Common myeloid progenitor, CD34-positive (primary cell): ENCODE data around the gene HMX1.

Experiments used
- CTCF ChIA-PET: fragments of 350-600 bp; sonication (Branson Sonifier 250); formaldehyde crosslinking; loops from one replicate; lab custom pipeline; 2021; ENCODE audit warnings: antibody characterized with exemption; lab: Charles Lee
- POLR2A ChIA-PET: fragments of 350-600 bp; sonication (Branson Sonifier 250); formaldehyde crosslinking; loops from one replicate; lab custom pipeline; 2021; ENCODE audit warnings: antibody characterized with exemption; lab: Charles Lee
- DNase-seq, 3 donors: peaks; one replicate each; pipeline versions ENCODE4 v3.0.0 to v3.0.0-alpha.2; 2013
- H3K27ac ChIP-seq, 2 experiments: 1 replicate in 1 of 2; 2 replicates in 1 of 2; pipeline ENCODE4 v1.7.0; 2013; ENCODE audit warnings: inconsistent platforms in 2 of 2, low read length in 2 of 2, mild to moderate bottlenecking in 2 of 2, low read depth in 1 of 2, moderate library complexity in 1 of 2; ENCODE audit not compliant: severe bottlenecking in 2 of 2, insufficient read depth in 1 of 2, poor library complexity in 1 of 2
- H3K27me3 ChIP-seq, 5 experiments: replicated peaks in 2 of 5; 1 replicate in 3 of 5; 2 replicates in 2 of 5; pipeline versions ENCODE4 v1.6.1 to v1.7.0; 2013; ENCODE audit warnings: low read length in 4 of 5, mild to moderate bottlenecking in 2 of 5, moderate library complexity in 2 of 5, inconsistent platforms in 1 of 5; ENCODE audit not compliant: insufficient read depth in 5 of 5, control insufficient read depth in 4 of 5
- H3K36me3 ChIP-seq, 4 experiments: 1 replicate in 2 of 4; 2 replicates in 2 of 4; pipeline versions ENCODE4 v1.6.1 to v1.7.0; 2013; ENCODE audit warnings: low read length in 3 of 4, control low read depth in 1 of 4, mild to moderate bottlenecking in 1 of 4; ENCODE audit not compliant: control insufficient read depth in 4 of 4, insufficient read depth in 4 of 4
- H3K4me1 ChIP-seq, 4 experiments: 1 replicate in 3 of 4; 2 replicates in 1 of 4; pipeline versions ENCODE4 v1.6.1 to v1.7.1; 2013; ENCODE audit warnings: low read length in 3 of 4, mild to moderate bottlenecking in 3 of 4, control low read depth in 1 of 4, inconsistent platforms in 1 of 4, moderate library complexity in 1 of 4; ENCODE audit not compliant: control insufficient read depth in 4 of 4, insufficient read depth in 4 of 4; ENCODE audit errors: control extremely low read depth in 1 of 4
- H3K4me3 ChIP-seq, 7 experiments: 1 replicate in 4 of 7; 2 replicates in 3 of 7; pipeline versions ENCODE4 v1.5.1 to v1.7.0; 2013; ENCODE audit warnings: mild to moderate bottlenecking in 7 of 7, low read length in 6 of 7, moderate library complexity in 6 of 7, inconsistent platforms in 2 of 7, low read depth in 2 of 7, control low read depth in 1 of 7; ENCODE audit not compliant: insufficient read depth in 4 of 7, control insufficient read depth in 1 of 7; ENCODE audit errors: extremely low read depth in 1 of 7
- H3K9me3 ChIP-seq, 5 experiments: 1 replicate in 4 of 5; 2 replicates in 1 of 5; pipeline versions ENCODE4 v1.6.1 to v1.7.1; 2013; ENCODE audit warnings: low read length in 4 of 5, mild to moderate bottlenecking in 2 of 5, inconsistent platforms in 1 of 5, low read depth in 1 of 5, moderate library complexity in 1 of 5; ENCODE audit not compliant: control insufficient read depth in 4 of 5, insufficient read depth in 2 of 5; ENCODE audit errors: control extremely low read depth in 1 of 5
- WGBS: methylation state at CpG from one replicate; pipeline ENCODE4 v1.1.5; 2013; ENCODE audit not compliant: insufficient coverage; 5-methylcytosine and 5-hydroxymethylcytosine counted together

Gene HMX1

DNA sequence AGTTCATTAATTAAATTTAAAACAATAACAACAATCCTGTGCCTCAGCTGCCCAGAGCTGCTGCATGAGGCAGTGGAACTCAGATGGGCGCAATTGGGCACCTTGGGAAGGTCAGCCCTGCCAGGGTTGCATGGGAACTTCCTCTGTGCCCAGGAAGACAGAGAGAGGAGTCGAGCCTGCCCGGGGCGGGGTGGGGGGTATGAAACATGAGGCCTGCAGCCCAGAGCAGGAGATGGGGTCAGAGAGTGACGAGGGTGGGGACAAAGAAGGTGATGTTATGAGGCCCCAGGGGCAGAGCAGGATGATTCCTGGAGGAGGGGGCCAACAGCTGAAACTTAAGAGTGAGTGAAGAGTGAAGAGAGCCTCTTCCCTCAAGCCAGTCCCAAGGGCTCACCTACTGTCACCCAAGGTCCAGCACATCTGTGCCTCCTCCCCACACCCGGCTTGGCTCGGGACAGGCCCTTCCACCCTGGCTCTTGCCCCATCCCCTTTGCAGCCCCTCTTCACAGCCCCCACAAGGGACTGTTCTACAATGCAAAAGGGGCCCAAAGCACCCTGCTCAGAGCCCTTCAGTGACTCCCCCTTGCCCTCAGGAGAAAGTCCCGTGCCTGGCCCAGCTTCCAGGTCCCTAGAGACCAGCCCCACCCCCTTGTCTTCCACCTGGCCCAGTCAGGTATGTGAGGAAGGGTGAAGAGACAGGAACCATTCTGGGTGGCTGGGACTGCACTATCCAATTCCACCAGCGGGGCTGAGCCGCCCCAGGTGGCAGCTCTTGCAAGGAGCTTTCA lies 31.4 kb downstream of the HMX1 start:
- no peak for DNase-seq
- WGBS: 95% methylated on average over 5 of the region's 10 CpGs
- POLR2A ChIA-PET: no interaction called here

DNA sequence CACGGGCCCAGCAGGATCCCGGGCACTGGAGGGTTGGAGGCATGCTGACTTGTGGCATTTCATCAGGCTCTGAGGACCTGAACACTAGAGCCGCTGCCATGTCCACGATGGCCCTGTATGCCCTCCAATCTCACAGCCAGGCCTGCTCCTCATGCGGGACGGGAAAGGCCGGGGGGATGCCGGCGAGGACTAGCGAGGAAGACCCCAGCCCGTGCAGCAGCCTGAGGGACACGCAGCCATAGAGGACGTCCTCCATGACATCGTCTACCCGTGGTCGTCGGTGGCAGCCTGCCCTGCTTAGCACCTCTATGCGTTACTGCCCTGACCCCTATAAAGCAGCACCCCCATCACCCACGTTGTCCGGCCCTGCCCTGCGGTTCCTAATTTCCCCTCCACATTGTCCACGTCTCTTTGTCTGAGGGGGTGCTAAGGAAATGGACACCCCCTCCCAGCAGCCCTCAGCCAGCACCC lies 32.6 kb downstream of the HMX1 start:
- no peaks in the 10 kb centered on the region for H3K36me3 ChIP-seq
- no peak overlapping the region for H3K27ac ChIP-seq
- no peak overlapping the region for H3K4me3 ChIP-seq
- H3K4me1 ChIP-seq: peaks cover 0 to 6% (median 0%) of the 10 kb centered on the region in 4 experiments
- POLR2A ChIA-PET: no interaction called here
- peaks cover 0 to 33% (median 2%) of the 10 kb centered on the region in 5 experiments for H3K27me3 ChIP-seq
- 98% methylated on average over 21 of the region's 22 CpGs for WGBS
- CTCF ChIA-PET: no interaction called here
- no peak for DNase-seq
- peaks cover 0 to 16% (median 6%) of the 10 kb centered on the region in 5 experiments for H3K9me3 ChIP-seq

More for the DNA sequence above, 31.4 kb downstream of the HMX1 start:
- Histone ChIP-seq H3K36me3 (no peaks in the 10 kb centered on the region), H3K4me1 (no peaks in the 10 kb centered on the region), H3K4me3 (no peak overlapping the region), H3K27ac (no peak overlapping the region), H3K27me3 (peaks cover 0 to 36% (median 2%) of the 10 kb centered on the region in 5 experiments), H3K9me3 (peaks cover 0 to 18% (median 7%) of the 10 kb centered on the region in 5 experiments)
- CTCF ChIA-PET: no interaction called here

DNA sequence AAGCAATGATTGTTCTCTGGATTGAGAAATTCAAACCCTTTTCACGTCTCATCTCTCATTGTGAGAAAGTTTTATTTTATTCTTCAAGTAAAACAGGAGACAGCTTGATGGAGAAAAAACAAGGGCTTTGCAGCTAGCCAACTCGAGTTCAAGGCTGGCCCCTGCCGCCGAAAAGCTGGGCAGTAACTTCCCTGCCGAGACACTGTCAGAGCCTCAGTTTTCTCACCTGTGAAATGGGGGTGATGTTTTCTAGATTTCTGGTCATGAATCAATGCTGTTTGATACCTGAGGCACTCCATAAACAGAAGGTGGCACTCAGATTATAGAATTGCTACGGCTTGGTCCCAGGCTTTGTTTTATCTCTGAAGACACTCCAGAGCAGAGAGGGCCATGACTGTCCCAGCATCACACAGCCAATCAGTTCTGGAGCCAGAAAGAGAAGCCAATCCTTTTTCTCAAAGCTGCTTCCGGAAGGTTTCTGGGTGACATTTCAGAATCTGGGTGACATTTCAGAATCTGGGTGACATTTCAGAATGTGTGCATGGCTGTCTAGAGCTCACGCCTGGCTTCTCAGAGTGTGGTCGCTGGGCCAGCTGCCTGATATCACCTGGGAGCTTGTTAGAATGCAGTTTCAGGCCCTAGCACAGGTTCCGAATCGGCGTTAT lies 33.2 kb downstream of the HMX1 start:
- peaks cover 0 to 10% (median 1%) of the 10 kb centered on the region in 5 experiments for H3K9me3 ChIP-seq
- CTCF ChIA-PET: no interaction called here
- H3K4me3 ChIP-seq: no peak overlapping the region
- peaks cover 0 to 6% (median 0%) of the 10 kb centered on the region in 4 experiments for H3K4me1 ChIP-seq
- peaks cover 0 to 28% (median 2%) of the 10 kb centered on the region in 5 experiments for H3K27me3 ChIP-seq
- POLR2A ChIA-PET: no interaction called here
- H3K27ac ChIP-seq: no peak overlapping the region
- WGBS: 87% methylated on average over 11 of the region's 12 CpGs
- no peak for DNase-seq
- no peaks in the 10 kb centered on the region for H3K36me3 ChIP-seq

DNA sequence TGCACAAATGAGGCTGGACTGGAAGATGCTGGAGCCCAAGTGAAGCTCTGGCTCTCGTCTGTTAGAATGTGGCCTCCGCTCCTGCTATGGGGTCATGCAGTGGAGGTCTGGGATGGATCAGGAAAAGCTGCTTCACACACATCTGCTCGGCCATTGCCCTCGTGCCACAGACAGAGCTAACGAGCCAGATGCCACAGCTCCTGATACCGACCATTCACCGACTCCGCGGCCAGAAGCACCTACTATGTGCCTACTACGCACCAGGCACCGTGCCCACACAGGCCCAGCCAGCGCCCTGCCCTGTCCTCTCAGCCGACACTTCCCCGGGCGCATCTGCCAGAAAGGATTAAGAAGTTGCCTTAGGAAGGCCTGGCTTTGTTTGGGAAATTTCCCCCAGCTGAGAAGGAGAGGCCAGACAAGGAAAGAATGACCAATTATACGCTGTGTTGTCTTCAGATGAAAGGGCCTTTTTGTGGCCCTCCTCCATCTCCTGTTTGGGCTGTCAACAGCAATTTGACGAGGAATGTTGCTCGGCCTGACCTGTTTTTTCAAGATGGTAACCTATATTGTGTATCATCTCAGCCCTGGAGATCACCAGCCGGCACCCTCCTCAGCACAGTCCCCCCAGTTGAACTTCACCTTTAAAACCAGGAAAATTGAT lies 34.3 kb downstream of the HMX1 start:
- H3K9me3 ChIP-seq: peaks cover 0 to 6% (median 0%) of the 10 kb centered on the region in 5 experiments
- DNase-seq: no peak
- peaks cover 0 to 6% (median 0%) of the 10 kb centered on the region in 4 experiments for H3K4me1 ChIP-seq
- POLR2A ChIA-PET: no interaction called here
- no peaks in the 10 kb centered on the region for H3K36me3 ChIP-seq
- CTCF ChIA-PET: no interaction called here
- 93% methylated on average over 16 of the region's 19 CpGs for WGBS
- H3K27me3 ChIP-seq: peaks cover 0 to 27% (median 4%) of the 10 kb centered on the region in 5 experiments
- no peak overlapping the region for H3K4me3 ChIP-seq
- H3K27ac ChIP-seq: no peak overlapping the region

DNA sequence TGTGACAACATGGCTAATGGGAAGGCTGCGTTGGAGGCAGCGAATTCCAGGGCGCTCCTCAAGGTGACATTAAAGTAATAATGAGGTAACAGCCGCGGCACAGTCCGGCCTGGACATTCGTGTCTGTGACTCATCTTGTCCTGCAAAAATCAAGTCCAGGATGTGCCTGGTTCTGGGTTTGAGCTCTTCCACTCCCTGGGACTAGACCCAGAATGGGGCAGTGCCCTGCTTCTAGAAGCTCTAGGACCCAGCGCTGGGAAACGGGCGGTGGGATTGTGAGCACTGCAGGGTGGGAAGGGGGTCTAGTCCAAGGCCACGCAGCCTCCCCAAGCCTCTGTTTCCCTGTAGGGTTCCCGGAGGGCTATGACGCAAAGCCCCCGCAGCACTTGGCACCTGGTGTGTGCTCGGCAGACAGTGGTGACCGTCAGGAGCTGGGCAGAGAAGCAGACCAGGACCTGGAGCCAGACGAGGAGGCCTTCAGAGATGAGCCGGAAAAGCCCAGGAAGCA lies 34.9 kb downstream of the HMX1 start:
- peaks cover 0 to 6% (median 0%) of the 10 kb centered on the region in 4 experiments for H3K4me1 ChIP-seq
- H3K27ac ChIP-seq: no peak overlapping the region
- H3K36me3 ChIP-seq: no peaks in the 10 kb centered on the region
- H3K9me3 ChIP-seq: peaks cover 0 to under 1% (median 0%) of the 10 kb centered on the region in 5 experiments
- no peak for DNase-seq
- POLR2A ChIA-PET: no interaction called here
- CTCF ChIA-PET: no interaction called here
- 94% methylated on average over 17 of the region's 18 CpGs for WGBS
- H3K4me3 ChIP-seq: no peak overlapping the region
- peaks cover 0 to 27% (median 4%) of the 10 kb centered on the region in 5 experiments for H3K27me3 ChIP-seq

DNA sequence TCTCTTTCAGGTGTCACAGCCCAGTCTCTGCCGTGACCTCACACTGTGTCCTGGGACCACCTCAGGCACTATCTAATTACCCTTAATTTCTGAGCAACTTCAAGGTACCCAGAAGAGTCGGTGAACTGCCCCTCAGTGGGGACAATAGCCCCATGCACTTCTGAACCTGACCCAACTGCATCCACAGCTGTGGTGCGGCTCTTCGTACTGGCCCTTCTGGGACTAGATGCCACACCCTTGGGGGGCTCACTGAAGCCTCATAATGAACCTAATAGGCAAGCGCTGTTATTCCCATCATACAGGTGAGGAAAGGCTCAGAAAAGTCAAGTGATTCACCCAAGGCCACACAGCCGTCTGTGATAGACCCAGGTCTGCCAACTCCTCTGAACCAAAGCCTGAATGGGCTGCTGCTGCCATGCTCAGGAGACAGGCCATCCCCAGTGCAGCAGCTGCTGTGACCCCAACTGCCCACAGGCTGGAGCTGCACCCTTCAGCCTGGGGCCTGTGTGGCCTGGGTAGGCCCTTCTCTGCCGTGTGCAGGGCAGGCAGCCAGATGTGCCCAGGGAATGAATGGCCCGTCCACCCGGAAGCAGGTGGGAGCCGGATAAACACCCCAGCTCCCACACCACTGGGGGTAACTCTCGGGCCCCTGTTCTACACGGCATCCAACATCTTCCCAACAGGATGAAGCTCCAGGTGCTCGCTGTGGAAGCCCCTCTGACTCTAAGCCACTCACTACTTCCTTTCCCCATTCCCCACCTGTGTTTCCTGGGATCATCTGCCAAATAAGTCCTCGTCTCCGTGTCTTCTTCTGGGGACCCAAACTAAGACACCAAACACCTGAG lies 35.9 kb downstream of the HMX1 start:
- H3K36me3 ChIP-seq: no peaks in the 10 kb centered on the region
- DNase-seq: no peak
- POLR2A ChIA-PET: no interaction called here
- 100% methylated on average over 11 of the region's 15 CpGs for WGBS
- H3K4me1 ChIP-seq: peaks cover 0 to 6% (median 0%) of the 10 kb centered on the region in 4 experiments
- CTCF ChIA-PET: no interaction called here
- H3K27me3 ChIP-seq: peaks cover 0 to 31% (median 4%) of the 10 kb centered on the region in 5 experiments
- H3K4me3 ChIP-seq: no peak overlapping the region
- no peak overlapping the region for H3K27ac ChIP-seq
- no peaks in the 10 kb centered on the region for H3K9me3 ChIP-seq
